DMS114 treated with DMSO at 0.1 percent for 48 hours (cell line): ENCODE results near the gene HIVEP1.

ENCODE experiments used
- DNase-seq: peaks from one replicate; lab custom pipeline; 2025; ENCODE audit not compliant: unreplicated experiment; lab: John Stamatoyannopoulos, UW

HIVEP1 gene

DNA sequence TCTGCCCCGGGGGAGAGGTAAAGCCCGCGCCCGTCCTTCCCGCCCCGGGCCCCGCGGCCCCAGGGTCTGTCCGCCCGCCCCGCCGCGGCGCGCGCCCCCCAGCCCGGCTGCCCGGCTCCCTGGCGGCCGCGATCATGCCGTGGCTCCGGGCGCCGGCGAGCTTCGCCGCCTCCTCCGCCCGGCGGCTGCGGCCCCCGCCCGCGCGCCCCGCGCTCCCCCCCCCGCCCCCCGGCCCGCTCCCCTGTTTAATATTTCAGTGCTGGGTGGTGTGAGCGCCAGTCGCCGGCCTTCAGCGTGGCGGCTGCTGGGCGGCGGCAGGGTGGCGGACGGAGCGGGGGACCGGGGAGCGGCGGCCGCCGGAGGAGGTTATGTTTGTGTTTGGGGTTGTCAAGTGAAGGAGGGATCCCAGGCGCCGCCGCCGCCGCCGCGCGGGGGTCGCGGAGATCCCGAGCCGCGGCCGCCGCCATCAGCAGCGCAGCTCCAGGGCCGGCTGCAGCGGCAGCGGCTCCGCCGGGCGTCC lies at the start of gene HIVEP1:
TSS of gene HIVEP1 (plus strand) at position 275 of the 520 bp plus-strand sequence. CDS start 3,317 bp downstream, outside the sequence.
- DNase-seq, result no peak

DNA sequence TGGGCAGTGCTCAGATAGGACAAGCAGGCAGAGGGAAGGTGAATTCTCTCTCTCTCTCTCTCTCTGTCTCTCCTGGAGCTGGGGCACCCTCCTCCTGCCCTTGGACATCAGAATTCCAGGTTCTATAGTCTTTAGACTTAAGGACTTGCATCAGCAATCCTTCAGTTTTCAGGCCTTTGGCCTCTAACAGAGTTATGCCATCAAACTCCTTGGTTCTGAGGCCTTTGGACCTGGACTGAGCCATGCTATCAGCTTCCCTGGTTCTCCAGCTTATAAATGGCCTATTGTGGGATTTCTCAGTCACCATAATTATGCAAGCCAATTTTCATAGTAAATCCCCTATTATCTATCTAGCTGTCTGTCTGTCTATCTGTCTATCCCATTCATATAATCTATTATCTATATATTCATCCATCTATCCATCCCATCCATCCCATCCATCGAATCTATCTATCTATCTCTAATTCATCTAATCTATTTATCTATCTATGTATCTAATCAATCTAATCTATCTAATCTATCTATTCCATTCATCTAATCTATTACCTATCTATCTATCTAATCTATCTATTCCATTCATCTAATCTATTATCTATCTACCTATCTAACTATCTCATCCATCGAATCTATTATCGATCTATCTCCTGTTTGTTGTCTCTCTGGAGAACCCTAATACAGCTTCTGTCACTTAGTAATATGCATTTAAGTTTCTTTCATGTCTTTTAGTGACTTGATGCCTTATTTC lies 48.2 kb upstream of the HIVEP1 start:
- no peak for DNase-seq

DNA sequence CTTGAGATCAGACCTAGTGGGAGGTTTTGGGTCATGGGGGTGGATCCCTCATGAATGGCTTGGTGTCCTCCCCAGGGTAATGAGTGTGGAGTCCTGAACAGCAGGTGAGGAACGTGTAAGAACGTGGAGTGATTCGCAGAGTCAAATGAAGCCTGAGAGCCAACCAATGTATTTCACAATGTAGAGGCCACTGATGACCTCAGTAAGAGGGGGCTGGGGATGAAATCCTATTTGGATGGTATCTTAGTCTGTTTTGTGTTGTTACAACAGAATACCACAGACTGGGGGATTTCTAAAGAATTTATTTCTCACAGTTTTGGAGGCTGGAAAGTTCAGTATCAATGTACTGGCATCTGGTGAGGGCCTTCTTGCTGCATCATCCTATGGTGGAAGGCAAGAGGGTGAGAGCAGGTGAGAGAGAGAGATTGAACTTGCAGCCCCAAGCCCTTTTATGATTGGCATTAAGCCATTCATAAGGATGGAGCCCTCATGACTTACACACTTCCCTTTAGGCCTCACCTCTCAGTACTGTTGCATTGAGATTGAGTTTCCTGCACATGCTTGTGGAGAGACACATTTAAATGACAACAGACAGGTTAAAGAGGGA lies 47.3 kb upstream of the HIVEP1 start:
- DNase-seq, result no peak

DNA sequence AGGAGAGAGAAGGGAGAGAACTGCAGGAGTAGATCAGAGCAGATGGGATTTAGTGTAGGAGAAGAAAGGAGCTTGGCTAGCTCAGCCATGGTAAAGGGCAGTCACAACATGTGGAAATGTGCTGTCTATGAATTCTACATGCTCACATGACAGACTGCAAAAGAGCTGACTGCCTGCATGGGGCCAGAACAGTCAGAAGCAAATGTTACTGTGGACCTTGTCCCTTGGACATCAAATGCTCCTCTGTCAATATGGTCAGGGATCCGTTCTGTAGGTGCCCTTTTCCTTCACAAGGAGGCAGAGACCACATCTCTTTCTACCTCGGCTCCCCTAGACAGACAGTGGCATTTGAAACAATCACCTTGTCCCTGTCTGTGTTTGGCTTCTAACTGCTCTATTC lies 46.6 kb upstream of the HIVEP1 start:
- no peak for DNase-seq

DNA sequence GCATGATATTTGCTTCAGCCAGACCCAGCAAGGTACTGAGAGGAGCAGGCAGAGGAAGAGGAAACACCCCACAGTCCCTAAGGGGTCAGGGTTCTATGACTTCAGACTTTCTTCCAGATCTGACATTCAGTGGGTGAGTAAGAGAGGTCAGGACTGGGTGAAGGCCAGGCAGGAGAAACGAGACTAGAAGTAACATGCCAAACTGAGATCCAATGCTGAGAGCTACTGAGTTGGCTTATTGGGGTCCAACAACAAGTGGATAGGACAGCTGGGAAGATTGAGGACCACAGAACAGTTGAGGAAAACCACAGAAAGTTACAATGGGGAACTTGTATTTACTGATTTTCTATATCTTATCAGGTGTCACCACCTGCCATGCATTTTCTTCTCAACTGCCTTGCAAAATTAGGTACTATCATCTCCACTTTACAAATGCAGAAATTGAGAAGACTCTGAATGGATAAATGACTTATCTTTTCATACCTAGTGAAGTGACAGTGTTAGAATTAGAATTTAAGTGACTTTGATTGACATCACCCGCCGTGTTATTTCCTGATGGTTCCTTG lies 43.8 kb upstream of the HIVEP1 start:
- no peak for DNase-seq

DNA sequence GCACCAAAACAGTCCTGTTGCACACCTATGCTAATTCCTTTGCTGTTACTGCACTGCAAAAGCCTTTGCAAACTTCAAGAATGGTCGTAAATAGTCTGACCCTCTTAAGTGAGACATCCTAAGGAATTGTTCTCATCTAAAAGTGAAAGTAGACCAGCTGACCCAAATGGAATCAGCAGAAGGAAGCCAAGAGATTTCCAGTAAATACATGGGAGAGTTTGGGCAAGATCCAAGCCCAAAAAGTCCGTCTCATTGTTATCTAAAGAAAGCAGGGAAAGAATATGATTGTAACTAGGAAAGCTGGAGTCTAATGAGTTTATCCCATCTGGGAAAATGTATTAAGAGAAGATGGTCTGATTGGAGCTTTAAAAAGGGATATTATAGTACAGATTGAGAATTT lies 43.0 kb upstream of the HIVEP1 start:
- DNase-seq, result no peak

DNA sequence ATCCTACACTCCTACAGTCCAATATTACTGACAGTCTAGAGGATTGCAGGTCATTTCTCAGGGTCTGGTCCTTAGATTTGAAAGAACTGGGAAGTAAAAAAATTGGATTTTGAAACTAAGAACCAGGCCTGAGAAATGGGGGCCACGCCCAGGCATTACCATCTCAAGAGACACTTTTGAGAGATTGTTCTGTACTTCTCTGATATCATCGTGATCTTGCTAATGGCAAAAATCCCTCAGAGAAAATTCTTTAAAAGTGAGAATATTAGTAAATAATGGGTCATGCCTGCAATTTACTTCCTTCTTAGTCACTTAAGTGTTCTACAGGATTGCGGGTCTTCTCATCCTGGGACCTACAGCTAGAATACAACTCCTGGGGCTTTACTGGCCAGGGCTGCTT lies 42.0 kb upstream of the HIVEP1 start:
- no peak for DNase-seq

DNA sequence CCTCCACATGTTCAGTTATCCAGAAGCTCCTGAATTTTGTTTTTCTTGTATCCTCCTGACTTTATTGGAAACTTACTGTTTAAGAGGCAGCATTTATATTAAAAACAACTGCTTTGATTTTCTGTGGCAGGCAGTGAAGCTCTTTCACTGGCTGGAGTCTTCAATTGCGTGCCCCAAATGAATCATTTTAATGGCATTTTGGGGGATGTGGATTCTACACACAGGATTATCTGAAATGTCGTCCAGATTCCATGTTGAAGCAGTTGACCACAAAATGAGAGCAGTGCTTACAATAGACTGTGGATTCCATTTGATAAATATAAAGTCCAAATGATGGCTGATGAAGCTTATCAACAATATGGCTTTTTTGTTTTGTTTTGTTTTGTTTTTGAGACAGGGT lies 41.0 kb upstream of the HIVEP1 start:
- no peak for DNase-seq

DNA sequence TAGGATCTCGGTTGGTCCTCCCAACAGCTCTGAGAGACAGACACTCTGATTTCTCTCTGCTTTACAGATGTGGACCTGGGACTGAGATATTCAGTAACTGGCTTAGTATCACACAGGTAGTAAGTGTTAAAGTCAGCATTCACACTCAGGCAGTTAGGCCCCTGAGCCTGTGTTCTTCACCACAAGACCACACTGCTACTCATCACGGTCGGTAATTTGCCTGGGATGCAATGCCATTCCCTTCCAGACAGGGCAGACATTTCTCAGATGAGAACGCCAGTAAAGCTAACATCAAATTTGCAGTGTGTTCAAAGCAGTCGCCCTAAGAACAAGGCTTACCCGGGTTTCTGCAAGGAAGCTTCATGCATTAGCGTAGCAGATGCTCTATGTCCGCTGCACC lies 39.8 kb upstream of the HIVEP1 start:
- no peak for DNase-seq

DNA sequence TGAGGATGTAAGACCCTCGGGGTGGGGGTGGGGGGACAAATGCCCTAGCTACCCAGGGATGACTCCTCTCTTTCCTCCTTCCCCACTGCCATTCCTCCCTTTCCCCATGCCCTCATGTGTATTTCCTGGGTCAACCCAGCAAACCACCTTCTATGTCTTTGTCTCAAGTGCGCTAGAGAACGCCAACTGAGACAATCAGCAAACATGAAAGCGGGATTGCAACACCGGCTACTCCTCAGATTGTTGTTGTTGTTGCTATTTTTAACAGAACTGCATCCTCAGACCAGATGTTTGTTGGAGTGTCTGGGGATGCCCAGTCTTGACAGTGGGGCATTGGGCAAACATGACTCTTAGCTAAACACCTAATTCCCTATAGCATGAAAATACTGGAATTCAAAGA lies 39.3 kb upstream of the HIVEP1 start:
- DNase-seq, result no peak

DNA sequence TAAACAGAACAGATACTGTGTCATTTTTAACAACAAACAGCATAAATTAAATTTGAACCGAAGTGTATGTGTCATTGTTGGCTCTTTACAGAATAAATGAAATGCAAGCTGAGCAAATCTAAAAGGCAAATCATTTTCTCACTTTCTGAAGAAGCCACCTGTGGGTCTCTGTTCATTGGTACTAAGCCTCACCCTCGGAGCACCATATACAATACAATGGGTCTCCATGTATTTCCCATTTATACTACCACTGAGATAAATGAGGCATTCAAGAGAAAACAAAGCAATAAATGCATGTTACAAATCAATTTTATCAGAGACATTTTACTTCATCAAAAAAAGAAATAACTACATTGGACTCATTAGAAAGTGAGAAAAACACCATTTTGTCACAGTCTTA lies 38.9 kb upstream of the HIVEP1 start:
- no peak for DNase-seq

DNA sequence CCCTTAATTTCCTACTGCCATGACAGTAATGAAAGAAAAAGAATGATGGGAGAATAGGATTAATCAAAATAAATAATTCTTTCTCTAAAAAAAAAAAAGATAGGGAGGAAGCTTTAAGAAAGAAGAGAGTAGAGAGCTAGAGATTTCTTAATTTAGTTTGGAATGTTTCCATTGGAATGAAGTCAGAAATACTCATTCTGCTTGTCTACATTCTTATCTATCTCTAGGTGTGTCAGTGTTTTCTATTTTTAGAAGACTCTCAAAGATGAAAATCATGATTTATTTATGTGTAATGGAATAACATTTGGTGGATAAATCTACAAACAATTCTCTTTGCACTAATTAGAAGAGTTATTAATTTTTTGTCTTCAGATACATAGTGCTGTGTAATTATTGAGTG lies 38.0 kb upstream of the HIVEP1 start:
- DNase-seq, result no peak

DNA sequence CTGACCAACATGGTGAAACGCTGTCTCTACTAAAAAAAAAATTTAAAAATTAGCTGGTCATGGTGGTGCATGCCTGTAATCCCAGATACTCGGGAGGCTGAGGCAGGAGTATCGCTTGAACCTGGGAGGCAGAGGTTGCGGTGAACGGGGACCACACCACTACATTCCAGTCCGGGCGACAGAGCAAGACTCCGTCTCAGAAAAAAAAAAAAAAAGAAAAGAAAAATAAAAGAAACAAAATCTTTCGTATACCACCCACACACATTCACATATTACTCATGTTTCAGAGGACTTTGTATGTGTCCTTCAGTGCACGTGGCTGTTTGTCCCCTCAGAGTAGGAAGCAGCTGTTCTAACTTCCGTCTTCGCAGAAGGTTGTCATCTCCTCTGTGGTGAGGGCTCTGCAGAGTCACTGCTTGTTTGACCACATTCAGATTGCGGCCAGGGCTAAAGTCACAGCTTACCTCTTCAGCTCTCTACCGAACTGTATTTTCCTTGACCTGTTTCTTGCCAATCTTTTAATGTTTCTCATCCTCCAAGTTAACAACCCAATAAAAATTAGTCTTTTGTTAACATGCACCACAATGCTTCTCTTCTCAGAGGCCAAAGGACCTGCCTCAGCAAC lies 36.6 kb upstream of the HIVEP1 start:
- no peak for DNase-seq

DNA sequence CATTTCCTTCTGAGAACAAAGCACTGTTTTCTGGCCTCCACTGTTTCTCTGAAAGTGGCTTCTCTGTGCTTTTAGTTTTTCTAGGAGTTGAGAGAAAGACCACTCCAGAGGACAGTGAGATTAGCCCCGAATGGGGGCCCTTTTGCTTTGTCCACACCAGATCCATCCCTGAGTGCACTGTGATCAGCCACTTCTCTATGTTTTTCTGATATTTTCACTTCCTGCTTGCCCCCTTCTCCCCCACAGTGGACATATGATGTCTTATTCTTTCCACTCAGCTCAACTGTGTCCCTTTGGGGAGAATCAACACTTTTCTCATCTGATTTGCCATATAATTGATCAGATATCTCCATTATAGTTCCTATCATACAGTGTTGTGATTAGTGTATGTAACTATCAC lies 35.6 kb upstream of the HIVEP1 start:
- no peak for DNase-seq

DNA sequence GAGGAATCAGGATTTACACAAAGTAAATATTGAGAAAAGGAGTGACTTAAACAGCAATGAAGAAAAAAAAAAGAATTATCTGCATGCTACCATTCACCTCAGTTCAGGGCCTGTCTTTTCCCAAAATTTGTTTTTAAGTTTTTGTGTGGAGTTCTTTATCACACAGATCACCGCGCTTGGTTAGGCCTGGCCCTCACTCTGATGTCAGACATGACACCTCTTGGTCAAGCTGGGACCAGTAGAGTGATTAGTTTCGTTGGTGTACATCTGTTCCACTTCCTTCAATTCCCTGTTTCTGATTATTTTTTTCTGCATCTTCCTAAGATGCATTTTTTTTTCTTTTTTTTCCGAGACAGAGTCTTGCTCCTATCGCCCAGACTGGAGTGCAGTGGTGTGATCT lies 34.9 kb upstream of the HIVEP1 start:
- no peak for DNase-seq

DNA sequence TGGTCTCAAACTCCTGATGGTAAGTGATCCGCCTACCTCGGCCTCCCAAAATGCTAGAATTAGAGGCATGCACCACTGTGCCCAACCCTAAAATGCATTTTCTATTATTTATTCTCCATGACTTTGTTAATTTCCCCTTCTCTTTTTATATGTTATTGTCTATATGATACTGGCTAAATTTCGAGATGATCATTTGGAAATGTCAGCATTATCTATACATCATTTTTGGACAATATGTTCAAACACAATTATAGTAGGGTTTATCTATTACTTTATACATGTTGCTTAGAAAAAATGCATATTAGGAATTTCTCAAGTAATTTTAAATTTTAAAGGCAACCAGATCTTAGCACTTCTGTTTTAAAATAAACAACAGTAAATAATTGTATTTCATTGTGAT lies 34.4 kb upstream of the HIVEP1 start:
- DNase-seq, result no peak

DNA sequence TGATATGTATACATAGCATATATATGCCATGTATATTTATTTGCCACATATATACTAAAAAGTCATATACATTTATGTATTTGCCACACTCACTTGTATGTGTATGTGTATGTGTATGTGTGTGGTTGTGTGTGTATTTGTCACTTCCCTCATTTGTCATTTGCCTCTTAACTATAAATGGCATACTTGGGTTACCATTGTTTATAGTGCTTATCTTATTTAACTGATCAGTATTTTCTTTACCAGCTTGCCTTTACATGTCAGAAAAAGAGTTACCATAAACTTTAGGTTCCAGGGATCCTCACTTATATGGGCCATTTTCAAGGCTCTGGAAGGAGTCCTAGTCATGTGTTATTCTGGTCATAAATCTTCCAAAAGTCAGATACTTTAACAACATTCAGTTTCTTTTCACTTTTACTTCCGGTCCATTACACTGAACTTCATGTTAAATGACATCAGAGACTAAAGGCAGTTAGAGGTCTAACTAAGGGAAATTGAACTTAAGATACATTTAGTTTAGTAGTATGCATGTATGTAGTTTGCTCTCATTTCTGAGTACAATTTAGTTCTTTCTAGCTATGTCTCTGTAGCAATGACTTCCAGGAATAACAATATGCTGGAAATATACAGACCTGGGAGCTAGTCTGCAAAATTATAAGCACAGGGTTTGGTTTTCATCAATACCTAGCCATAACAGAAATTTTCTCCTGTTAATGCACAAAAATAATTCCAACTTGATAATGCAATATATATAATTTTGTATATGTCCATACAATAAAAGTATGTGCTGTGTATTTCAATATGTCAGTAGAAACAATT lies 33.7 kb upstream of the HIVEP1 start:
- no peak for DNase-seq

DNA sequence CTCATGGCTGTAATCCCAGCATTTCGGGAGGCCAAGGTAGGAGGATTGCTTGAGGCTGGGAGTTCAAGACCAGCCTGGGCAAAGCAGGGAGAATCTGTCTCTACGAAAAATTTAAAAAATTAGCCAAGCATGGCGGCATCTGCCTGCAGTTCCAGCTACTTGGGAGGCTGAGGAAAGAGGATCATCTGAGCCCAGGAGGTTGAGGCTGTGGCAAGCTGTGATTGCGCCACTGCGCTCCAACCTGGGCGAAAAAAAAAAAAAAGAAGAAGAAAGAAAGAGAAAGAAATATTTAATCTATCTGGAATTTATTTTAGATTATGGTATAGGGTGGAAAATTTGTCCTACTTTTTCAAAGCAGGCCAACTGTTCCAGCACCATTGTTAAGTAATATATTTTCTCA lies 32.2 kb upstream of the HIVEP1 start:
- DNase-seq, result no peak

DNA sequence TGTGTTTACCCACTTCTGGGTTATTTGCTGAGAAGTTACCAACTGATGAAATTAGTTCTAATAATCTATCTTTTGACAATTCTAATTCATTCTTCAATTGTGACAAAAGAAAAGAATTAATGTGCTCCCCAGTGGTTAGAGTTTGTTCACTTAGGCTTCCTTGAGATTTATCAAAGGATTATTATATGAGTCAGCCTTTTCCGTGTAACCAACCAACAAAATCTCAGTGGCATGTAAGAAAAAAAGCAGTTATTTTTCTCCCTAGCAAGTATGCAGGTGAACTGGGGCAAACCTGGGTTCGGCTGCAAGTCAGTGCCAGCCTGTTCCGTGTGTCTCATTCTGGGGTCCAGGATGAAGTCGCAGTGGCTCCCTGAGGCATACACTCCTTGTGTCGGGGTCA lies 28.8 kb upstream of the HIVEP1 start:
- DNase-seq, result no peak

DNA sequence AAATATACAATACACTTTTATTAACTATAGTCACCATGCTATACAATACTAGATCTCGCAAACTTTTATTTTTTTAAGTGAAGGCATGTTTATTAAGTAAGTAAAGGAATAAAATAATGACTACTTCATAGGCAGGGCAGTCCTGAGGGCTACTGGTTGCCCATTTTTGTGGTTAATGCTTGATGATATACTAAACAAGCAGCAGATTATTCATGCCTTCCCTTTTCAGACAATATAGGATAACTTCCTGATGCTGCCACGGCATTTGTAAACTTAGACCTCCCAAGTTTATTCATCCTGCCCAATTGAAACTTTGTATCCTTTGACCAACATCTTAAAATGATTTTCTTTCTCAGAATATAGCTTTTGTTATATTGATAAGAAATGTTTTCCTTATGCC lies 24.7 kb upstream of the HIVEP1 start:
- no peak for DNase-seq

DNA sequence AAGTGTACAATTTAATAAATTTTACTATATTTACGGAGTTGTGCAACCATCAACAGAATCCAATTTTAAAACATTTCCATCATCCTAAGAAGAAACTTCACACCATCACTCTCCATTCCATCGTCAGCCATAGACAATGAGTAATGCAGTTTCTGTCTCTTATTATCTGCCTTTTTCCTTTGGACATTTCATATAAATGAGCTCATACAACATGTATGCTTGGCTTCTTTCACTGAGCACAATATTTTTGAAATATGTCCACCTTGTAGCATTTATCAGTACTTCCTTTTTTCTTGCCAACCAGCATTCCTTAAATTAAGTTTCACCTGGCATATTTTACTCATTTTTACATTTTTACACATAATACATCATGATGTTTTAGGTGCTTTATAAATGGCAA lies 22.7 kb upstream of the HIVEP1 start:
- DNase-seq, result no peak
